Tibial nerve (tissue), 4 donors: Measurements from ENCODE around the gene OR3A1. TPM values are rescaled to one million over a fixed set of nuclear protein-coding genes. Genes with fewer than 3 reads are reported as not detected.
"Not testable (repeated sequence)": the region's sequence is repeated elsewhere in the genome, so short reads cannot be mapped to it uniquely, and the experiment has no call there.

Source experiments
- DNase-seq, 2 donors: peaks; one replicate each; pipeline ENCODE4 v3.0.0-alpha.2; 2019; ENCODE audit warnings: low spot score in 2 of 2
- H3K27ac ChIP-seq, 4 donors: fragments of 200-600 bp; sonication (generic) in 3 of 4; one replicate each; pipeline ENCODE4 v1.5.1; 2017 to 2019; ENCODE audit warnings: mild to moderate bottlenecking in 1 of 4
- H3K27me3 ChIP-seq, 2 donors: fragments of 200-600 bp; sonication (generic) in 1 of 2; one replicate each; pipeline versions ENCODE4 v1.5.1 to v1.6.0; 2017 to 2019
- H3K36me3 ChIP-seq, 3 donors: fragments of 200-600 bp; sonication (generic); one replicate each; pipeline ENCODE4 v1.5.1; 2018 to 2019
- H3K4me1 ChIP-seq, 4 donors: fragments of 200-600 bp; sonication (generic) in 3 of 4; one replicate each; pipeline ENCODE4 v1.5.1; 2017 to 2019
- H3K4me3 ChIP-seq, 4 donors: fragments of 200-600 bp; sonication (generic) in 3 of 4; one replicate each; pipeline ENCODE4 v1.5.1; 2017 to 2019; ENCODE audit warnings: mild to moderate bottlenecking in 1 of 4, moderate library complexity in 1 of 4
- H3K9me3 ChIP-seq, 4 donors: fragments of 200-600 bp; sonication (generic) in 3 of 4; one replicate each; pipeline ENCODE4 v1.5.1; 2017 to 2019
- EP300 ChIP-seq, 2 donors: sonication (generic); formaldehyde crosslinking; IDR thresholded peaks; one replicate each; pipeline ENCODE4 v1.6.1; 2017; ENCODE audit warnings: antibody characterized with exemption in 2 of 2, mild to moderate bottlenecking in 1 of 2
- POLR2A ChIP-seq, 2 donors: fragments of 450-650 bp; IDR thresholded peaks; one replicate each; pipeline ENCODE4 v1.6.1; 2017; ENCODE audit warnings: antibody characterized with exemption in 2 of 2, mild to moderate bottlenecking in 2 of 2, moderate library complexity in 2 of 2
- WGBS, 2 donors: methylation state at CpG; one replicate each; pipeline ENCODE4 v1.1.5; 2018; 5-methylcytosine and 5-hydroxymethylcytosine counted together
- total RNA-seq, 4 donors: library from RNA; depleted of rRNA; stranded (reverse); fragments of >200 nt; gene quantifications; one replicate each; pipeline ENCODE4 v1.1.0, GENCODE V29; 2016
- TF ChIP-seq, protein P1 (sequence below), 5 experiments: fragments of 200-600 bp in 3 of 5; fragments of 450-650 bp in 2 of 5; sonication (generic) in 3 of 5; IDR thresholded peaks; one replicate each; pipeline ENCODE4 v1.5.1; 2016 to 2019; ENCODE audit warnings: antibody characterized with exemption in 5 of 5, mild to moderate bottlenecking in 3 of 5, moderate library complexity in 2 of 5

Gene OR3A1
- total RNA-seq, 4 donors from 2014 or later: 0.63 to 2.4 TPM; not detected in 2

DNA sequence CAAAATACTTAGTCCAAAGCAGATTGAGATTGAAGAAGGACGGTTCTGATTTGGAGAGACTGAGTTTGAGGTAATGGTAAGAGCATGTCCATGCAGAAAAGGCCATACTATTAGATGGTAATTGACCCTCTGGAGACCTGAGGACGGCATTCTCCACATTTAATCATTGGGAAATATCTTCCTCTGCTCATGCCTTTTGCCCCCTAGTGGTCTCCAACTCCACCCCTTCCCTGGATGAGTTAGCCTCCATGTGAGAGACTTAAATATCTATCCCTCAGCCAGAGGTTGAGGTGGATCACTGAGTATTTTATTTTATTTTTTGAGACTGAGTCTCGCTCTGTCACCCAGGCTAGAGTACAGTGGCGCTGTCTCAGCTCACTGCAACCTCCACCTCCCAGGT is 10.4 kb upstream of the OR3A1 start:
- Histone ChIP-seq H3K27me3 (no peaks in the 10 kb centered on the region), H3K4me1 (no peaks in the 10 kb centered on the region), H3K27ac (no peak overlapping the region), H3K9me3 (no peaks in the 10 kb centered on the region), H3K4me3 (no peak overlapping the region), H3K36me3 (no peaks in the 10 kb centered on the region)
- no peak for TF ChIP-seq POLR2A (IDR thresholded peaks at IDR 0.05)
- no peak for TF ChIP-seq EP300 (IDR thresholded peaks at IDR 0.05)
- TF ChIP-seq, protein P1, sequence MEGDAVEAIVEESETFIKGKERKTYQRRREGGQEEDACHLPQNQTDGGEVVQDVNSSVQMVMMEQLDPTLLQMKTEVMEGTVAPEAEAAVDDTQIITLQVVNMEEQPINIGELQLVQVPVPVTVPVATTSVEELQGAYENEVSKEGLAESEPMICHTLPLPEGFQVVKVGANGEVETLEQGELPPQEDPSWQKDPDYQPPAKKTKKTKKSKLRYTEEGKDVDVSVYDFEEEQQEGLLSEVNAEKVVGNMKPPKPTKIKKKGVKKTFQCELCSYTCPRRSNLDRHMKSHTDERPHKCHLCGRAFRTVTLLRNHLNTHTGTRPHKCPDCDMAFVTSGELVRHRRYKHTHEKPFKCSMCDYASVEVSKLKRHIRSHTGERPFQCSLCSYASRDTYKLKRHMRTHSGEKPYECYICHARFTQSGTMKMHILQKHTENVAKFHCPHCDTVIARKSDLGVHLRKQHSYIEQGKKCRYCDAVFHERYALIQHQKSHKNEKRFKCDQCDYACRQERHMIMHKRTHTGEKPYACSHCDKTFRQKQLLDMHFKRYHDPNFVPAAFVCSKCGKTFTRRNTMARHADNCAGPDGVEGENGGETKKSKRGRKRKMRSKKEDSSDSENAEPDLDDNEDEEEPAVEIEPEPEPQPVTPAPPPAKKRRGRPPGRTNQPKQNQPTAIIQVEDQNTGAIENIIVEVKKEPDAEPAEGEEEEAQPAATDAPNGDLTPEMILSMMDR (IDR thresholded peaks at IDR 0.05): no peak
- WGBS, 2 donors: 66 to 69% methylated on average over 4 of the region's 4 CpGs
- no peak for DNase-seq

DNA sequence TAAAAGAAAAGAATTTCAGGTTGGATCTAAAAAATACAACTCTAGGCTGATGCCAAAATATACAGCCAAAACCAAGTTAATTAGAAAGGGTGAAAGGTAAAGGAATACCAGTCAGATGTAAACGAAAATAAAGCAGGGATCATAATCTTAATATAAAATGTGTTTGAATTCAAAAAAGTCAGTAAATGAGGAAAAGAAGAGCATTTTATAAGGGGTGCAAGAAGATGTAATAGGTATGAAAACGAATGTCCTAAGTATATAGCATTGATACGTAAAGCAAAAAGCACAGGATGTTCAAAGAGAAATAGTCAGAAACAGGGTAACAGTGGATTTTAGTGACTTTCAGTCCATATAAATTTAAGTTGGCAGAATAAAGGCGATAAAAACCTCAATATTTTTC is 2.5 kb downstream of the OR3A1 start:
- Histone ChIP-seq H3K27me3 (no peaks in the 10 kb centered on the region), H3K36me3 (no peaks in the 10 kb centered on the region), H3K9me3 (no peaks in the 10 kb centered on the region), H3K27ac (no peak overlapping the region), H3K4me3 (no peak overlapping the region), H3K4me1 (no peaks in the 10 kb centered on the region)
- 73 to 74% methylated on average over 4 of the region's 4 CpGs for WGBS, 2 donors
- TF ChIP-seq POLR2A (IDR thresholded peaks at IDR 0.05): no peak
- TF ChIP-seq, protein P1 (IDR thresholded peaks at IDR 0.05): no peak
- TF ChIP-seq EP300 (IDR thresholded peaks at IDR 0.05): no peak
- no peak for DNase-seq

DNA sequence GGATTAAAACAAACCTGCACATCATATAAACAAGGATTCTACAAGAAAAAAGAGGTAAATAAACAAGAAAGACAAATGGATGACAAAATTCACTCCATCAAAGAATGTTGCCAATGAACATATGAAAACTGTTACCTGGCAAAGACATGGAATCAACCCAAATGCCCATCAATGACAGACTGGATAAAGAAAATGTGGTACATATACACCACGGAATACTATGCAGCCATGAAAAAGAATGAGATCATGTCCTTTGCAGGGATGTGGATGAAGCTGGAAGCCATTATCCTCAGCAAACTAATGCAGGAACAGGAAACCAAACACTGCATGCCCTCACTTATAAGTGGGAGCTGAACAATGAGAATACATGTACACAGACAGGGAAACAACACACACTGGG is 4.6 kb downstream of the OR3A1 start:
- WGBS, 2 donors: 85 to 86% methylated on average over 1 of the region's 1 CpG
- H3K27ac ChIP-seq, H3K36me3 ChIP-seq, H3K4me1 ChIP-seq, H3K4me3 ChIP-seq, H3K27me3 ChIP-seq, H3K9me3 ChIP-seq, DNase-seq: not testable (repeated sequence)

DNA sequence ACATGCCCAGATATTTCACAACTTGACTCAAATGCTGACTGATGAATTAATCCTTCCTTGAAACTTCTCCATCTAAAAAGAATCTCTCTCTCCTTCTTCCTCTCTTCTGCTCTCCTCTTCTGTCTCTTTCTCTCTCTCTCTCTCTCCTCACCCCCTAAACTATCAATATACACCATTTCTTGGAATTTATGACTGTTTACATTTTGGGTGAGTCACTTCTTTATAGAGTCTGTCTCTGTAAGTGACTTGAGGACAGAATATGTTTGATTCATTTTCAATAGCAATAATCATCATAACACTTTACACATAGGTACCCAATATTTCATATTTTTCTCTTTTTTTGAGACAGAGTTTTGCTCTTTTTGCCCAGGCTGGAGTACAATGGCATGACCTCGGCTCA is 15.3 kb downstream of the OR3A1 start:
- 84 to 95% methylated on average over 1 of the region's 1 CpG for WGBS, 2 donors
- DNase-seq: no peak
- TF ChIP-seq POLR2A (IDR thresholded peaks at IDR 0.05) (no peak), EP300 (IDR thresholded peaks at IDR 0.05) (no peak)
- TF ChIP-seq, protein P1 (IDR thresholded peaks at IDR 0.05): no peak
- Histone ChIP-seq H3K9me3 (no peaks in the 10 kb centered on the region), H3K4me3 (no peak overlapping the region), H3K27me3 (no peaks in the 10 kb centered on the region), H3K36me3 (no peaks in the 10 kb centered on the region), H3K4me1 (no peaks in the 10 kb centered on the region), H3K27ac (no peak overlapping the region)

DNA sequence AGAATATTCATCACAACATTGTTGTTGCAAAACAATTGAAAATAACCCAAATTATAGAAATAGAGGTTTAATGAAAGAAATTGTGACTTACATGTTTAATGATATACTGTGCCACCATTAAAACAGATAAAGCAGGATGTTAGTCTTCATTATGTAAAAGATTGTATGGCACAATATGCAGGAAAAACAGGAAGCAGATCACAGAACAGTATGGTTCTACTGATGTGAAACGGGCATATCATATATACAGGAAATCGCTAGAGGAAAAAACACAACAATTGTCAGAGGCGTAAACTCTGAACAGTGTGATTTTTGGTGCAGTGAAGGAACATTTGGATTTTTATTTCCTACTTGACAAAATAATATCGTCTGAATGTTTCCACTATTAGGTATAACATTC is 22.0 kb downstream of the OR3A1 start:
- 80 to 83% methylated on average over 4 of the region's 4 CpGs for WGBS, 2 donors
- Histone ChIP-seq H3K9me3 (peaks cover 0 to 17% (median 0%) of the 10 kb centered on the region in 4 donors), H3K27me3 (no peaks in the 10 kb centered on the region), H3K4me1 (no peaks in the 10 kb centered on the region), H3K4me3 (no peak overlapping the region), H3K27ac (no peak overlapping the region), H3K36me3 (no peaks in the 10 kb centered on the region)
- no peak for DNase-seq
- TF ChIP-seq POLR2A (IDR thresholded peaks at IDR 0.05) (no peak), EP300 (IDR thresholded peaks at IDR 0.05) (no peak)
- TF ChIP-seq, protein P1 (IDR thresholded peaks at IDR 0.05): no peak
